ENCODE data around the gene WWC1.

DNA sequence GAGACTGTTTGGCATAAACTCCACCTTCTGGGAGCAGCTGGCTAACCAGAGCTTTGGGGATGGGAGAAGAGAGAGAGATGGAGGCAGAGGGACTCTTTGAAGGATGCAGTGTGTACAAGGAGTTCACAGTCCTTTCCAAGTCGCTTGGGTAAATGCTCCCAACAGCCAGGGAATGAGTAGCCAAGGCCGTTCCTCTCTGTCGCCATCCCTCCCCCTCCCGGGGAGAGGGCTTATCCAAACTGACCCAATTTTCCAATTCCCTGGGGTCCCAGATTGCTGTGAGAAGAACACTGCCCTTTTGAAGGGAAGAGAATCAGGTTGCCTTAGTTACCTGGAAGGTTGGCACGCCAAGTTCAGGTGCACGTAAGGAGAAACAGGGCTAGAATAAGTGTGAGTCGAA lies 7.9 kb downstream of the WWC1 start:
- TF ChIP-seq, protein P1, sequence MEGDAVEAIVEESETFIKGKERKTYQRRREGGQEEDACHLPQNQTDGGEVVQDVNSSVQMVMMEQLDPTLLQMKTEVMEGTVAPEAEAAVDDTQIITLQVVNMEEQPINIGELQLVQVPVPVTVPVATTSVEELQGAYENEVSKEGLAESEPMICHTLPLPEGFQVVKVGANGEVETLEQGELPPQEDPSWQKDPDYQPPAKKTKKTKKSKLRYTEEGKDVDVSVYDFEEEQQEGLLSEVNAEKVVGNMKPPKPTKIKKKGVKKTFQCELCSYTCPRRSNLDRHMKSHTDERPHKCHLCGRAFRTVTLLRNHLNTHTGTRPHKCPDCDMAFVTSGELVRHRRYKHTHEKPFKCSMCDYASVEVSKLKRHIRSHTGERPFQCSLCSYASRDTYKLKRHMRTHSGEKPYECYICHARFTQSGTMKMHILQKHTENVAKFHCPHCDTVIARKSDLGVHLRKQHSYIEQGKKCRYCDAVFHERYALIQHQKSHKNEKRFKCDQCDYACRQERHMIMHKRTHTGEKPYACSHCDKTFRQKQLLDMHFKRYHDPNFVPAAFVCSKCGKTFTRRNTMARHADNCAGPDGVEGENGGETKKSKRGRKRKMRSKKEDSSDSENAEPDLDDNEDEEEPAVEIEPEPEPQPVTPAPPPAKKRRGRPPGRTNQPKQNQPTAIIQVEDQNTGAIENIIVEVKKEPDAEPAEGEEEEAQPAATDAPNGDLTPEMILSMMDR (IDR thresholded peaks at IDR 0.05; ENCODE audit: poor library complexity): no peak
- TF ChIP-seq EZH2phosphoT487 (IDR thresholded peaks at IDR 0.05; ENCODE audit: low read depth, severe bottlenecking, unreplicated experiment): no peak
